ENCODE data around the gene TPM4.
"Not testable (repeated sequence)": the region's sequence is repeated elsewhere in the genome, so short reads cannot be mapped to it uniquely, and the experiment has no call there.

Gene TPM4

GRCh38 chr19:16076154-16076957 lies at the start of gene TPM4:
Gene TPM4 (plus strand): TSS chr19:16076495. CDS start chr19:16076566, 71 bp downstream.
- peak; percentile 65 for DNase-seq

- DNase-seq = no peak
These were observed 49.5 kb upstream of the TPM4 start for GRCh38 chr19:16026756-16027155.

- DNase-seq = no peak
These were observed 48.8 kb upstream of the TPM4 start for GRCh38 chr19:16027528-16027927.

- DNase-seq = not testable (repeated sequence)
These were observed 46.1 kb upstream of the TPM4 start for GRCh38 chr19:16030155-16030554.

GRCh38 chr19:16030964-16031871 lies 45.1 kb upstream of the TPM4 start:
- DNase-seq = no peak

- no peak for DNase-seq
These were observed 44.5 kb upstream of the TPM4 start for GRCh38 chr19:16031872-16032200.

GRCh38 chr19:16032509-16033135 lies 43.7 kb upstream of the TPM4 start:
- no peak for DNase-seq

GRCh38 chr19:16033136-16033530 lies 43.2 kb upstream of the TPM4 start:
- DNase-seq = no peak

- no peak for DNase-seq
These were observed 42.6 kb upstream of the TPM4 start for GRCh38 chr19:16033721-16034120.

- no peak for DNase-seq
These were observed 42.1 kb upstream of the TPM4 start for GRCh38 chr19:16034180-16034579.

GRCh38 chr19:16034958-16035560 lies 41.2 kb upstream of the TPM4 start:
- DNase-seq = no peak

- no peak for DNase-seq
These were observed 40.5 kb upstream of the TPM4 start for GRCh38 chr19:16035601-16036297.

- DNase-seq = no peak
These were observed 39.8 kb upstream of the TPM4 start for GRCh38 chr19:16036397-16036925.

- DNase-seq = no peak
These were observed 39.4 kb upstream of the TPM4 start for GRCh38 chr19:16036941-16037340.

- no peak for DNase-seq
These were observed 38.7 kb upstream of the TPM4 start for GRCh38 chr19:16037424-16038195.

- DNase-seq = no peak
These were observed 38.0 kb upstream of the TPM4 start for GRCh38 chr19:16038196-16038695.

GRCh38 chr19:16039081-16039480 lies 37.2 kb upstream of the TPM4 start:
- no peak for DNase-seq

- no peak for DNase-seq
These were observed 36.8 kb upstream of the TPM4 start for GRCh38 chr19:16039545-16039944.

GRCh38 chr19:16040642-16041041 lies 35.7 kb upstream of the TPM4 start:
- no peak for DNase-seq

GRCh38 chr19:16041299-16041990 lies 34.9 kb upstream of the TPM4 start:
- peak; percentile 30 for DNase-seq

- no peak for DNase-seq
These were observed 34.3 kb upstream of the TPM4 start for GRCh38 chr19:16041991-16042386.

All from DMS 273 treated with DMSO at 0.1 percent for 48 hours (cell line).